ENCODE measurements around the gene LRBA. TPM values are rescaled to one million over a fixed set of nuclear protein-coding genes. Genes with fewer than 3 reads are reported as not detected.

Gene LRBA
- total RNA-seq, 1 experiment from 2014 or later: 55.3 TPM

GRCh38 chr4:151048913-151049312 lies 33.8 kb upstream of the LRBA start:
- Histone ChIP-seq H3K27ac (ENCODE audit: insufficient read length, low read depth, low read length) (peak overlapping the region; percentile 0), H2AK5ac (ENCODE audit: insufficient read length, low read length) (no peak overlapping the region), H4K8ac (replicated peaks; ENCODE audit: insufficient read length, low read depth, low read length) (no peak overlapping the region), H3K79me1 (ENCODE audit: insufficient read depth, low read depth, low read length, poor library complexity, severe bottlenecking) (peaks cover 2% of the 10 kb centered on the region), H2BK15ac (ENCODE audit: low read depth, low read length) (no peak overlapping the region), H3K4ac (ENCODE audit: low read depth, low read length) (no peak overlapping the region), H4K91ac (ENCODE audit: insufficient read length, low read depth, low read length) (no peak overlapping the region), H3K23ac (ENCODE audit: insufficient read length, low read depth, low read length) (no peak overlapping the region), H3K14ac (ENCODE audit: insufficient read depth, low read length) (peak overlapping the region; percentile 70), H3K4me2 (ENCODE audit: insufficient read depth, insufficient read length, low read length) (peak overlapping the region; percentile 82), H3K9me3 (ENCODE audit: control insufficient read depth, low read depth, low read length) (no peaks in the 10 kb centered on the region), H2BK20ac (ENCODE audit: low read depth, low read length, poor library complexity, severe bottlenecking) (no peak overlapping the region), H4K5ac (ENCODE audit: insufficient read length, low read depth, low read length) (no peak overlapping the region), H3K4me1 (ENCODE audit: insufficient read depth, low read length) (no peaks in the 10 kb centered on the region; the same call in 1 of the 2 replicates), H4K20me1 (ENCODE audit: control insufficient read depth, insufficient read depth, insufficient read length) (no peaks in the 10 kb centered on the region), H2BK120ac (ENCODE audit: low read depth, low read length, poor library complexity, severe bottlenecking) (no peak overlapping the region), H3K27me3 (ENCODE audit: insufficient read depth, low read length) (no peaks in the 10 kb centered on the region), H3K23me2 (ENCODE audit: insufficient read length, low read depth, low read length, poor library complexity, severe bottlenecking) (peaks cover 8% of the 10 kb centered on the region), H2BK12ac (ENCODE audit: insufficient read length, low read depth, low read length) (no peak overlapping the region), H3K79me2 (ENCODE audit: insufficient read depth, low read length) (peaks cover 7% of the 10 kb centered on the region; the same call in 1 of the 2 replicates), H2AFZ (ENCODE audit: low read length) (peak overlapping the region; percentile 83), H3K18ac (ENCODE audit: insufficient read length, low read depth, low read length) (no peak overlapping the region), H2BK5ac (ENCODE audit: insufficient read length, low read length) (no peak overlapping the region), H3K56ac (ENCODE audit: insufficient read length, low read depth, low read length) (no peak overlapping the region), H3T11ph (ENCODE audit: low read length) (no peak overlapping the region), H3K9ac (ENCODE audit: extremely low read depth, insufficient read length, low read length) (peak overlapping the region; percentile 73)
- no peak for DNase-seq
- Mint-ChIP-seq H3K9me3 (no peaks in the 10 kb centered on the region), H3K4me1 (peaks cover 18% of the 10 kb centered on the region in 2 experiments), H3K4me3 (peak overlapping the region; percentile 43 to 52), H3K36me3 (ENCODE audit: insufficient read depth in 1 of 3, low read depth in 3 of 3) (no peaks in the 10 kb centered on the region), H3K27ac (peak overlapping the region in 2 of 3 experiments; percentile 69 to 84; a peak in 5 of 7 replicates), H3K27me3 (ENCODE audit: low read depth) (no peaks in the 10 kb centered on the region)
- TF ChIP-seq CTCF (conservative IDR thresholded peaks at IDR 0.05): no peak
- WGBS (ENCODE audit: extremely low coverage, insufficient read length, low lambda C conversion rate): no CpG with 5 or more reads among the region's 11 CpGs
